Measurements from ENCODE around the gene FAM47E. TPM values are rescaled to one million over a fixed set of nuclear protein-coding genes. Genes with fewer than 3 reads are reported as not detected.
A peak's percentile ranks its signal among the peaks of the same experiment; 100 is the strongest.

The FAM47E gene
- total and polyA plus RNA-seq, 9 of the 15 experiments (the other 6 are each of a cell fraction or from before 2014, with no cell fraction given), result 3.7 to 15.6 (median 6.4) TPM

- FAIRE-seq (no peak), DNase-seq (ENCODE audit: extremely low read depth in 1 of 4, low spot score in 3 of 4) (no peak), ATAC-seq (no peak)
- Histone ChIP-seq H3K9ac (ENCODE audit: insufficient read depth in 1 of 2, low read depth in 2 of 2, low read length in 2 of 2) (no peak overlapping the region), H3K4me1 (replicated peaks in 1 of 2; ENCODE audit: control insufficient read depth in 2 of 2, insufficient read depth in 2 of 2, low read length in 2 of 2) (no peaks in the 10 kb centered on the region; a peak in 2 of 5 replicates), H3K9me1 (ENCODE audit: control insufficient read depth, insufficient read depth, low read length) (no peaks in the 10 kb centered on the region), H3K9me3 (replicated peaks; ENCODE audit: control insufficient read depth, insufficient read depth, low read depth, low read length) (no peaks in the 10 kb centered on the region), H3K4me2 (ENCODE audit: insufficient read depth, low read length) (no peak overlapping the region), H3K27ac (ENCODE audit: extremely low read depth, low read depth, low read length) (no peak overlapping the region), H3K27me3 (ENCODE audit: control insufficient read depth in 2 of 2, insufficient read depth in 2 of 2, low read length in 2 of 2) (no peaks in the 10 kb centered on the region), H3K36me3 (ENCODE audit: control insufficient read depth, insufficient read depth, low read length) (no peaks in the 10 kb centered on the region), H2AFZ (ENCODE audit: low read depth, low read length) (no peak overlapping the region), H3K79me2 (ENCODE audit: control insufficient read depth, insufficient read depth, low read length) (no peaks in the 10 kb centered on the region), H3K4me3 (no peak overlapping the region), H4K20me1 (replicated peaks; ENCODE audit: control insufficient read depth, insufficient read depth, low read length) (no peaks in the 10 kb centered on the region)
- 33% methylated on average over 1 of the region's 1 CpG for WGBS (ENCODE audit: insufficient coverage, low coverage, missing lambda C conversion rate)
- intact Hi-C loops (cut with micrococcal nuclease), result no loop called here
- ChIA-PET CTCF (ENCODE audit: low intra/inter-chr PET ratio) (no interaction called here), POLR2A (interaction anchor here (0.8 to 1.8 kb wide), 2 partner anchors 8 to 24 kb away, joined by 3 to 4 read pairs; no protein-coding TSS in a partner anchor)
- TF ChIP-seq NRF1 (conservative IDR thresholded peaks at IDR 0.05 in 1 of 2, IDR thresholded peaks at IDR 0.05 in 1 of 2) (no peak), ATF3 (IDR thresholded peaks at IDR 0.05) (peak; percentile 67), ATF3 (CRISPR knock-in tag; conservative IDR thresholded peaks at IDR 0.05) (no peak), CEBPG (CRISPR knock-in tag; IDR thresholded peaks at IDR 0.05) (no peak; the same call in 1 of the 2 replicates), CEBPG (tag; conservative IDR thresholded peaks at IDR 0.05 in 1 of 2, IDR thresholded peaks at IDR 0.05 in 1 of 2) (peak; percentile 68 to 78)
- in situ Hi-C loops (cut with MboI), result no loop called here
- no TSS peak for BruUV-seq (replicated peaks)
Measured at GRCh38 chr4:76278583-76278982, 27.1 kb downstream of the FAM47E start.

GRCh38 chr4:76279462-76279861, 27.9 kb downstream of the FAM47E start:
- Histone ChIP-seq H3K4me2 (ENCODE audit: insufficient read depth, low read length) (no peak overlapping the region), H3K27ac (ENCODE audit: extremely low read depth, low read depth, low read length) (no peak overlapping the region), H3K9me3 (replicated peaks; ENCODE audit: control insufficient read depth, insufficient read depth, low read depth, low read length) (no peaks in the 10 kb centered on the region), H3K9me1 (ENCODE audit: control insufficient read depth, insufficient read depth, low read length) (no peaks in the 10 kb centered on the region), H3K4me3 (no peak overlapping the region), H3K36me3 (ENCODE audit: control insufficient read depth, insufficient read depth, low read length) (no peaks in the 10 kb centered on the region), H2AFZ (ENCODE audit: low read depth, low read length) (no peak overlapping the region), H3K4me1 (replicated peaks in 1 of 2; ENCODE audit: control insufficient read depth in 2 of 2, insufficient read depth in 2 of 2, low read length in 2 of 2) (no peaks in the 10 kb centered on the region; a peak in 2 of 5 replicates), H4K20me1 (replicated peaks; ENCODE audit: control insufficient read depth, insufficient read depth, low read length) (no peaks in the 10 kb centered on the region), H3K79me2 (ENCODE audit: control insufficient read depth, insufficient read depth, low read length) (no peaks in the 10 kb centered on the region), H3K9ac (ENCODE audit: insufficient read depth in 1 of 2, low read depth in 2 of 2, low read length in 2 of 2) (no peak overlapping the region), H3K27me3 (ENCODE audit: control insufficient read depth in 2 of 2, insufficient read depth in 2 of 2, low read length in 2 of 2) (no peaks in the 10 kb centered on the region)
- no peak for DNase-seq (ENCODE audit: extremely low read depth in 1 of 4, low spot score in 3 of 4)
- 57% methylated on average over 4 of the region's 4 CpGs for WGBS (ENCODE audit: insufficient coverage, low coverage, missing lambda C conversion rate)
- in situ Hi-C loops (cut with MboI) (no loop called here), intact Hi-C loops (cut with micrococcal nuclease) (no loop called here)
- ChIA-PET CTCF (ENCODE audit: low intra/inter-chr PET ratio) (no interaction called here), POLR2A (interaction anchor here (0.8 to 1.3 kb wide), 2 partner anchors 11 to 131 kb away, joined by 3 read pairs; partner anchors contain the start of gene NUP54)
- TF ChIP-seq RFX1 (IDR thresholded peaks at IDR 0.05), result peak; percentile 45; the same call in 1 of the 2 replicates
- no peak for TF ChIP-seq GABPB2 (CRISPR knock-in tag; conservative IDR thresholded peaks at IDR 0.05)
- no peak for TF ChIP-seq TCF15 (CRISPR knock-in tag; IDR thresholded peaks at IDR 0.05)
- no peak for ATAC-seq
- FAIRE-seq, result no peak
- BruUV-seq (replicated peaks), result no TSS peak
